H9 (cell line): ENCODE measurements around the gene NTF3. TPM values are rescaled to one million over a fixed set of nuclear protein-coding genes. Genes with fewer than 3 reads are reported as not detected.

Source experiments
- DNase-seq: peaks from one replicate; pipeline ENCODE4 v3.0.0-alpha.2; 2017
- H2AFZ ChIP-seq: one replicate; pipeline ENCODE4 v1.6.1; 2013; ENCODE audit warnings: mild to moderate bottlenecking, low read length, control low read depth, moderate library complexity
- H2AK5ac ChIP-seq: 2 replicates; pipeline ENCODE4 v1.6.1; 2013; ENCODE audit warnings: low read length, control low read depth, mixed read lengths; ENCODE audit not compliant: insufficient read length
- H2BK120ac ChIP-seq: one replicate; pipeline ENCODE4 v1.6.1; 2013; ENCODE audit warnings: low read depth, mild to moderate bottlenecking, low read length, control low read depth, inconsistent platforms; ENCODE audit not compliant: poor library complexity, severe bottlenecking
- H2BK12ac ChIP-seq: 2 replicates; pipeline ENCODE4 v1.6.1; 2013; ENCODE audit warnings: low read length, control low read depth, mixed read lengths, low read depth; ENCODE audit not compliant: insufficient read length
- H2BK15ac ChIP-seq: 2 replicates; pipeline ENCODE4 v1.6.1; 2013; ENCODE audit warnings: low read depth, low read length, control low read depth
- H2BK20ac ChIP-seq: one replicate; pipeline ENCODE4 v1.6.1; 2013; ENCODE audit warnings: low read depth, mild to moderate bottlenecking, low read length, control low read depth, inconsistent platforms; ENCODE audit not compliant: poor library complexity, severe bottlenecking
- H2BK5ac ChIP-seq: 2 replicates; pipeline ENCODE4 v1.6.1; 2013; ENCODE audit warnings: low read length, control low read depth, mixed read lengths; ENCODE audit not compliant: insufficient read length
- H3K14ac ChIP-seq: 2 replicates; pipeline ENCODE4 v1.6.1; 2013; ENCODE audit warnings: low read length, control low read depth; ENCODE audit not compliant: insufficient read depth
- H3K18ac ChIP-seq: 2 replicates; pipeline ENCODE4 v1.6.1; 2013; ENCODE audit warnings: low read depth, mild to moderate bottlenecking, mixed read lengths, low read length, control low read depth; ENCODE audit not compliant: insufficient read length
- H3K23ac ChIP-seq: 2 replicates; pipeline ENCODE4 v1.6.1; 2013; ENCODE audit warnings: low read length, control low read depth, mixed read lengths, low read depth; ENCODE audit not compliant: insufficient read length
- H3K23me2 ChIP-seq: 2 replicates; pipeline ENCODE4 v1.6.1; 2013; ENCODE audit warnings: low read depth, mild to moderate bottlenecking, mixed read lengths, low read length, control low read depth; ENCODE audit not compliant: insufficient read length, poor library complexity, severe bottlenecking
- H3K27ac ChIP-seq: 2 replicates; pipeline ENCODE4 v1.5.1; 2013; ENCODE audit warnings: low read length, control low read depth, mixed read lengths, low read depth; ENCODE audit not compliant: insufficient read length
- H3K27me3 ChIP-seq: 2 replicates; pipeline ENCODE4 v1.6.1; 2013; ENCODE audit warnings: low read length, control low read depth, inconsistent platforms; ENCODE audit not compliant: insufficient read depth
- H3K4ac ChIP-seq: 2 replicates; pipeline ENCODE4 v1.6.1; 2013; ENCODE audit warnings: low read depth, mild to moderate bottlenecking, control low read depth, inconsistent platforms, low read length, moderate library complexity
- H3K4me1 ChIP-seq: 2 replicates; pipeline ENCODE4 v1.6.1; 2013; ENCODE audit warnings: low read length, control low read depth, inconsistent platforms; ENCODE audit not compliant: insufficient read depth
- H3K4me2 ChIP-seq: 2 replicates; pipeline ENCODE4 v1.6.1; 2013; ENCODE audit warnings: low read length, control low read depth, mixed read lengths; ENCODE audit not compliant: insufficient read length, insufficient read depth
- H3K56ac ChIP-seq: 2 replicates; pipeline ENCODE4 v1.6.1; 2013; ENCODE audit warnings: low read depth, mild to moderate bottlenecking, mixed read lengths, low read length, control low read depth; ENCODE audit not compliant: insufficient read length
- H3K79me1 ChIP-seq: 2 replicates; pipeline ENCODE4 v1.6.1; 2013; ENCODE audit warnings: low read depth, mild to moderate bottlenecking, moderate library complexity, low read length, control low read depth, inconsistent platforms; ENCODE audit not compliant: insufficient read depth, poor library complexity, severe bottlenecking
- H3K79me2 ChIP-seq: 2 replicates; pipeline ENCODE4 v1.6.1; 2013; ENCODE audit warnings: low read length, control low read depth, inconsistent platforms; ENCODE audit not compliant: insufficient read depth
- H3K9ac ChIP-seq: 2 replicates; pipeline ENCODE4 v1.6.1; 2013; ENCODE audit warnings: low read length, control low read depth, mixed read lengths; ENCODE audit not compliant: insufficient read length; ENCODE audit errors: extremely low read depth
- H3K9me3 ChIP-seq: one replicate; pipeline ENCODE4 v1.6.1; 2013; ENCODE audit warnings: low read depth, low read length, inconsistent platforms; ENCODE audit not compliant: control insufficient read depth
- H3T11ph ChIP-seq: one replicate; pipeline ENCODE4 v1.6.1; 2013; ENCODE audit warnings: mild to moderate bottlenecking, low read length, control low read depth, inconsistent platforms
- H4K20me1 ChIP-seq: one replicate; pipeline ENCODE4 v1.6.1; 2013; ENCODE audit not compliant: control insufficient read depth, insufficient read length, insufficient read depth
- H4K5ac ChIP-seq: 2 replicates; pipeline ENCODE4 v1.6.1; 2013; ENCODE audit warnings: low read depth, mild to moderate bottlenecking, mixed read lengths, low read length, control low read depth; ENCODE audit not compliant: insufficient read length
- H4K8ac ChIP-seq: replicated peaks from 2 replicates; pipeline ENCODE4 v1.6.1; 2013; ENCODE audit warnings: low read length, control low read depth, mixed read lengths, low read depth; ENCODE audit not compliant: insufficient read length
- H4K91ac ChIP-seq: 2 replicates; pipeline ENCODE4 v1.6.1; 2013; ENCODE audit warnings: low read depth, mild to moderate bottlenecking, moderate library complexity, mixed read lengths, low read length, control low read depth; ENCODE audit not compliant: insufficient read length
- H3K27ac Mint-ChIP-seq, 3 experiments: 2 replicates in 2 of 3; 3 replicates in 1 of 3; pipeline ENCODE4 v1.8.0; 2020 to 2021; ENCODE audit warnings: mixed read lengths in 3 of 3, mild to moderate bottlenecking in 1 of 3, moderate library complexity in 1 of 3
- H3K27me3 Mint-ChIP-seq: 2 replicates; pipeline ENCODE4 v1.8.0; 2021; ENCODE audit warnings: low read depth, mild to moderate bottlenecking, moderate library complexity, mixed read lengths
- H3K36me3 Mint-ChIP-seq, 3 experiments: 2 replicates in 2 of 3; 3 replicates in 1 of 3; pipeline ENCODE4 v1.8.0; 2020 to 2021; ENCODE audit warnings: low read depth in 3 of 3, mixed read lengths in 3 of 3; ENCODE audit not compliant: insufficient read depth in 1 of 3
- H3K4me1 Mint-ChIP-seq, 2 experiments: 2 replicates each; pipeline ENCODE4 v1.8.0; 2020; ENCODE audit warnings: mixed read lengths in 2 of 2
- H3K4me3 Mint-ChIP-seq, 2 experiments: 2 replicates in 1 of 2; 3 replicates in 1 of 2; pipeline ENCODE4 v1.8.0; 2020 to 2021; ENCODE audit warnings: mild to moderate bottlenecking in 2 of 2, mixed read lengths in 2 of 2, moderate library complexity in 1 of 2
- H3K9me3 Mint-ChIP-seq, 2 experiments: 2 replicates in 1 of 2; 3 replicates in 1 of 2; pipeline ENCODE4 v1.8.0; 2020; ENCODE audit warnings: mild to moderate bottlenecking in 2 of 2, mixed read lengths in 2 of 2, moderate library complexity in 1 of 2
- WGBS: extraction: QIAGEN DNeasy Blood & Tissue Kit; methylation state at CpG from one replicate; pipeline ENCODE4 v1.1.7; 2013; ENCODE audit warnings: missing lambda C conversion rate, low lambda C conversion rate, mixed read lengths; ENCODE audit not compliant: insufficient read length; ENCODE audit errors: extremely low coverage; 5-methylcytosine and 5-hydroxymethylcytosine counted together
- total RNA-seq: library from RNA; stranded (reverse); gene quantifications from 2 replicates; pipeline ENCODE4 v1.2.1, GENCODE V29; 2021
- TF ChIP-seq, protein P1 (sequence below): fragments of 200-600 bp; sonication (generic); conservative IDR thresholded peaks from 3 replicates; pipeline ENCODE4 v1.8.0; 2021; ENCODE audit warnings: antibody characterized with exemption, mild to moderate bottlenecking

NTF3 gene
- total RNA-seq, 1 experiment from 2014 or later: 0.48 TPM

GRCh38 chr12:5514016-5514415, 82.1 kb downstream of the NTF3 start:
- Histone ChIP-seq H4K8ac (no peak overlapping the region), H3K56ac (no peak overlapping the region), H3K79me1 (no peaks in the 10 kb centered on the region), H3K4me1 (no peaks in the 10 kb centered on the region), H3K23me2 (no peaks in the 10 kb centered on the region), H2AFZ (no peak overlapping the region), H3K9me3 (no peaks in the 10 kb centered on the region), H3K23ac (no peak overlapping the region), H4K91ac (no peak overlapping the region), H3K9ac (no peak overlapping the region), H3K79me2 (no peaks in the 10 kb centered on the region), H3K27ac (no peak overlapping the region), H3K4me2 (no peak overlapping the region), H2BK5ac (no peak overlapping the region), H3K27me3 (no peaks in the 10 kb centered on the region), H3K18ac (no peak overlapping the region), H2BK120ac (no peak overlapping the region), H2BK20ac (no peak overlapping the region), H4K20me1 (no peaks in the 10 kb centered on the region), H3K14ac (no peak overlapping the region; the same call in 1 of the 2 replicates), H2BK12ac (no peak overlapping the region), H2AK5ac (no peak overlapping the region), H3T11ph (no peak overlapping the region), H2BK15ac (no peak overlapping the region), H4K5ac (no peak overlapping the region), H3K4ac (no peak overlapping the region)
- TF ChIP-seq, protein P1, sequence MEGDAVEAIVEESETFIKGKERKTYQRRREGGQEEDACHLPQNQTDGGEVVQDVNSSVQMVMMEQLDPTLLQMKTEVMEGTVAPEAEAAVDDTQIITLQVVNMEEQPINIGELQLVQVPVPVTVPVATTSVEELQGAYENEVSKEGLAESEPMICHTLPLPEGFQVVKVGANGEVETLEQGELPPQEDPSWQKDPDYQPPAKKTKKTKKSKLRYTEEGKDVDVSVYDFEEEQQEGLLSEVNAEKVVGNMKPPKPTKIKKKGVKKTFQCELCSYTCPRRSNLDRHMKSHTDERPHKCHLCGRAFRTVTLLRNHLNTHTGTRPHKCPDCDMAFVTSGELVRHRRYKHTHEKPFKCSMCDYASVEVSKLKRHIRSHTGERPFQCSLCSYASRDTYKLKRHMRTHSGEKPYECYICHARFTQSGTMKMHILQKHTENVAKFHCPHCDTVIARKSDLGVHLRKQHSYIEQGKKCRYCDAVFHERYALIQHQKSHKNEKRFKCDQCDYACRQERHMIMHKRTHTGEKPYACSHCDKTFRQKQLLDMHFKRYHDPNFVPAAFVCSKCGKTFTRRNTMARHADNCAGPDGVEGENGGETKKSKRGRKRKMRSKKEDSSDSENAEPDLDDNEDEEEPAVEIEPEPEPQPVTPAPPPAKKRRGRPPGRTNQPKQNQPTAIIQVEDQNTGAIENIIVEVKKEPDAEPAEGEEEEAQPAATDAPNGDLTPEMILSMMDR: no peak
- Mint-ChIP-seq H3K4me3 (no peak overlapping the region), H3K9me3 (no peaks in the 10 kb centered on the region; a peak in 1 of 5 replicates), H3K27ac (no peak overlapping the region), H3K27me3 (peaks cover 10% of the 10 kb centered on the region), H3K4me1 (peaks cover 23 to 32% of the 10 kb centered on the region in 2 experiments), H3K36me3 (no peaks in the 10 kb centered on the region)
- DNase-seq: peak; percentile 11
- no CpG with 5 or more reads among the region's 6 CpGs for WGBS
